OCI-LY7 (cell line): Measurements from ENCODE around the gene EIPR1.

Source experiments
- EZH2phosphoT487 ChIP-seq: fragments of 200-600 bp; sonication (generic); IDR thresholded peaks from 2 replicates; pipeline ENCODE4 v1.6.1; 2018; ENCODE audit warnings: low read depth, borderline replicate concordance, mild to moderate bottlenecking, mixed run types, antibody characterized with exemption, low read length, moderate library complexity, mixed read lengths
- TF ChIP-seq, protein P1 (sequence below): fragments of 200-600 bp; sonication (generic); conservative IDR thresholded peaks from 2 replicates; pipeline ENCODE4 v1.5.1; 2014; ENCODE audit warnings: mild to moderate bottlenecking, antibody characterized with exemption, low read length, moderate library complexity, mixed read lengths

DNA sequence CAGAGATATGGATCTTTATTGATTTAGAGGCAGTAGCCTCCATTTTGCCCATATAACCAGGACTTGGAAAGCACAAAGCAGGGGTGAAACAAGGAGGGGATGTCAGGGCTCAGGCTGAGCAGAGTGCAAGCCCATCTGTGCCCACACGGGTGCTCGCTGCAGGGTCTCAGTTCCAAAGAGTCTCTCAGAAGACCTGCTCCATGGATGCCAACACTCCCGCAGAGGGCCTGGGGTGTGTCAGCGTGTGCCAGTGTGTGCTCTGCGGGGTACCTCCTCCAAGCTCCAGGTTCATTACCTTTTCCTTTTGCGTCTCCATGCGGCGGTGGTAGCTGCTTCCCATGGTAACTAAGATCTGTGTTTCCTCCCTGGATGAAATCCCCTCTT is 107.5 kb downstream of the EIPR1 start:
- TF ChIP-seq, protein P1, sequence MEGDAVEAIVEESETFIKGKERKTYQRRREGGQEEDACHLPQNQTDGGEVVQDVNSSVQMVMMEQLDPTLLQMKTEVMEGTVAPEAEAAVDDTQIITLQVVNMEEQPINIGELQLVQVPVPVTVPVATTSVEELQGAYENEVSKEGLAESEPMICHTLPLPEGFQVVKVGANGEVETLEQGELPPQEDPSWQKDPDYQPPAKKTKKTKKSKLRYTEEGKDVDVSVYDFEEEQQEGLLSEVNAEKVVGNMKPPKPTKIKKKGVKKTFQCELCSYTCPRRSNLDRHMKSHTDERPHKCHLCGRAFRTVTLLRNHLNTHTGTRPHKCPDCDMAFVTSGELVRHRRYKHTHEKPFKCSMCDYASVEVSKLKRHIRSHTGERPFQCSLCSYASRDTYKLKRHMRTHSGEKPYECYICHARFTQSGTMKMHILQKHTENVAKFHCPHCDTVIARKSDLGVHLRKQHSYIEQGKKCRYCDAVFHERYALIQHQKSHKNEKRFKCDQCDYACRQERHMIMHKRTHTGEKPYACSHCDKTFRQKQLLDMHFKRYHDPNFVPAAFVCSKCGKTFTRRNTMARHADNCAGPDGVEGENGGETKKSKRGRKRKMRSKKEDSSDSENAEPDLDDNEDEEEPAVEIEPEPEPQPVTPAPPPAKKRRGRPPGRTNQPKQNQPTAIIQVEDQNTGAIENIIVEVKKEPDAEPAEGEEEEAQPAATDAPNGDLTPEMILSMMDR, result no peak
- no peak for TF ChIP-seq EZH2phosphoT487
